ENCODE results near the gene PAQR5.
"Not testable (repeated sequence)": the region's sequence is repeated elsewhere in the genome, so short reads cannot be mapped to it uniquely, and the experiment has no call there.

Gene PAQR5

GRCh38 chr15:69434238-69434637 lies 135.5 kb downstream of the PAQR5 start:
- no peak for DNase-seq

GRCh38 chr15:69434679-69435078 lies 136.0 kb downstream of the PAQR5 start:
- no peak for DNase-seq

GRCh38 chr15:69435985-69436384 lies 137.3 kb downstream of the PAQR5 start:
- no peak for DNase-seq

DNA sequence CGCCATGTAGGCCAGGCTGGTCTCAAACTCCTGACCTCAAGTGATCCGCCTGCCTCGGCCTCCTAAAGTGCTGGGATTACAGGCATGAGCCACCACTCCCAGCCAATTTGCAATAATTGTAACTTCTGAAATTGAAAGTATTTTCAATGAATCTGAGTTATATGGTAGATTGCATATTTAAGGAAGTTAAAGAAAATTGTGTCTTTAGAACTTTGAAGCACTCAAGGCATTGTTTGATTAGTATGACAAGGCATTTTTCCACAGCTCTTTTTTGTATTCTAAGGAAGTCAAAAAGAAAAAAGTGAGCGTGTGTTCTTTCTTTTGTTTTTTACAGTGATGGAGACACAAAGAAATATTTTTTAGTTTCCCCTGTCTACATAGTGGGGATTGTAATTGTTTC lies 138.2 kb downstream of the PAQR5 start:
- no peak for DNase-seq

DNA sequence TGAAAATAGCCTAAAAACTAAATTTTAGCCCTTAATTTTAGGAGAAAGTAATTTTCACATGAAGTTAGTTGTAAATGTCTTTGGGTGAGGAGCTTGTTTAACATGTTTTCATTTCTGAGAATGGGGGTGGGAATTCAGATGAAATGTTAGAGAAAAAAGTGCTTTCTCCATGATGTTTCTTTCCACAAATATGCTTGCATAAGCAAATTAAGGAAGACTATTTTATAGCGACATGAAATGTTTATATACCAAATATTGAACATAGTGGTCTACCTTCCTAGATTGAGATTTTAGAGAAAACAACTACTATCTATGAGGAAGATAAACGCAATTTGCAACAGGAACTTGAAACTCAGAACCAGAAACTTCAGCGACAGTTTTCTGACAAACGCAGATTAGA lies 140.9 kb downstream of the PAQR5 start:
- no peak for DNase-seq

DNA sequence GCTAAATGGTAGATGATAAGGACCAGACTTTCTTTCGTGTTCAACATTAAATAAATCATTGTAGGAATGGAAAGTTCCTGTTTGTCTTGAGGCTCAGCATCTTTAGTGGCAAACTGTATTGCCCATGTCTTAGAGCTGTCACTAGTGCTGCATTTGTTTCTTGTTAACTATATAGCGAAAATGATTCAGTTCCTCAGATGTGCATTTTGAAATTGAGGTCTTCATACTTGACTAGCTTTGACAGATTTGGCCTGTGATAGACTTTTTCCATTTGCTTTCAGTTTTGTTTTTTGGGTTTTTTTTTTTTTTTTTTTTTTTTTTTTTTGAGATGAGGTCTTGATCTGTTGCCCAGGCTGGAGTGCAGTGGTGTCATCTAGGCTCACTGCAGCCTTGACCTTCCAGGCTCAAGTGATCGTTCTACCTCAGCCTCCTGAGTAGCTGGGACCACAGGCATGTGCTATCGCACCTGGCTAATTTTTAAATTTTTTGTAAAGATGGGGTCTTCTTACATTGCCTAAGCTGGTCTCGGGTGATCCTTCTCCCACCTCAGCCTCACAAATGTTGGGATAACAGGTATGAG lies 144.4 kb downstream of the PAQR5 start:
- DNase-seq, result no peak

DNA sequence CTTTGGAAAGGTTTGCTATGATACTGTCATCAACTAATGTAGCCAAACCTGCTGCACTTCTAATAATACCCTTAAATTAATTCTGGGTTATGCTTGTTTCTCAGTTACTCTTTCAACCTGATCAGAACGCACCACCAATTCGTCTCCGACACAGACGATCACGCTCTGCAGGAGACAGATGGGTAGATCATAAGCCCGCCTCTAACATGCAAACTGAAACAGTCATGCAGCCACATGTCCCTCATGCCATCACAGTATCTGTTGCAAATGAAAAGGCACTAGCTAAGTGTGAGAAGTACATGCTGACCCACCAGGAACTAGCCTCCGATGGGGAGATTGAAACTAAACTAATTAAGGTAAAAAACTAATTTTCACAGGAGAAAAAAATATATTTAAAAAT lies 146.0 kb downstream of the PAQR5 start:
- no peak for DNase-seq

- DNase-seq, result no peak
These were observed 148.2 kb downstream of the PAQR5 start for GRCh38 chr15:69446953-69447352.

- DNase-seq, result not testable (repeated sequence)
These were observed 151.5 kb downstream of the PAQR5 start for GRCh38 chr15:69450221-69450620.

- no peak for DNase-seq
These were observed 152.4 kb downstream of the PAQR5 start for GRCh38 chr15:69450968-69451695.

DNA sequence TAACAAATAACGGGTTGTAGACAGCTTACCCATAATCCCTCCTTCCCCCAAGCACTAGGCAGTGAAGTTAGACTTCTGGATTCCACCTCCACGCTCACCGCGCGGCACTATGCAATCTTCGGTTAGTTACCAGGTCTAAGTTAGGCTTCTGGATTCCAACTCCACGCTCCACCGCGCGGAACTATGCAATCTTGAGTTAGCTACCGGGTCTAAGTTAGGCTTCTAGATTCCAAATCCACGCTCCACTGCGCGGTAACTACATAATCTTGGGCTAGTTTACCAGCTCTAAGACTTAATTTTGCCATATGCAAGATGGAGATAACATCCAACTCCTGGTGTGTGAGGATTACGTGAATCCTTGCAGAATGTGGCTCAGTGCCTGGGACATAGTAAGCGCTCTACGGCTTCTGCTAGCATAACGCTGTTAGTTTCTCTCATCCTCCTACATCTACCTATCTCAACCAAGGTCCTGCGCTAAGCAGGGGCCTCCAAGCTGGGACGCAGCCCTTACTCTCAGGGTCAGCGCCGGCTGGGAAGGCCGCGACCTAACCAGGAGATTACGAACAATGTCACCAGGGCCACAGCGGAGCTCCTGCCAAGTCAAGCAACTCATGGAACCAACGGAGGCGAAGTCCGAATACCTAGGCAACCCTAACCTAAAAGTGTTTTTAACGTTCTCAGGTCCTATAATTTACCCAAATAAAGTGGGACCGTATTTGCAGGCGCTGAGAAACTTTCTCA lies 153.4 kb downstream of the PAQR5 start:
- DNase-seq, result no peak

GRCh38 chr15:69452692-69453521 lies 154.2 kb downstream of the PAQR5 start, which contains the start of gene RPLP1:
Gene RPLP1 (plus strand): TSS chr15:69452818. CDS start chr15:69452949, 131 bp downstream.
- DNase-seq, result peak; percentile 94

DNA sequence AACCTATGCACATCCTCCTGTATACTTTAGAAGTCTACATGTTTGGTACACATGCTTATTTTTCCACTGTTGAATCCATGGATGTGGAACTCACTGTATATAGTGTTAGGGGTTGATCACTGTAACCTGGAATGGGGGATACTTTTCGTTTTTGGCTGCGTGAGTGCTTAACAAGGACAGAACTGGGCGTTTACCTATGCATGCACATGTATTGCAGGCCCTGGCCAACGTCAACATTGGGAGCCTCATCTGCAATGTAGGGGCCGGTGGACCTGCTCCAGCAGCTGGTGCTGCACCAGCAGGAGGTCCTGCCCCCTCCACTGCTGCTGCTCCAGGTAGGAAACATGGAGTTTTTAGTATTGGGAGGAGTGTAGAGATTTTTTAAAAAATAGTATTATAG lies 156.2 kb downstream of the PAQR5 start:
- DNase-seq, result no peak

GRCh38 chr15:69456208-69457166 lies 157.8 kb downstream of the PAQR5 start:
- DNase-seq, result no peak

Data from stimulated activated CD4-positive, alpha-beta T cell treated with anti-CD3 and anti-CD28 coated beads, Interleukin-12 subunit alpha, Interleukin-12 subunit beta, amount 100 ng/mL, for 4 hours (primary cell).